Stimulated activated naive CD8-positive, alpha-beta T cell treated with anti-CD3 and anti-CD28 coated beads, Interleukin-15, amount 100 ng/mL, for 72 hours (primary cell): ENCODE measurements around the gene IL1F10.

ENCODE experiments used
- ATAC-seq: fragments of 150-1000 bp; cut with Tn5 transposase; 2 replicates; pipeline ENCODE4 v1.10.0; 2021; ENCODE audit warnings: mild to moderate bottlenecking, moderate library complexity
- DNase-seq, 2 donors: peaks; one replicate each; pipeline ENCODE4 v3.0.0; 2021 to 2022
- H3K27ac Mint-ChIP-seq, 2 donors: one replicate each; pipeline ENCODE4 v1.8.0; 2022; ENCODE audit warnings: mild to moderate bottlenecking in 2 of 2, mixed read lengths in 2 of 2, moderate library complexity in 2 of 2
- H3K27me3 Mint-ChIP-seq: one replicate; pipeline ENCODE4 v1.8.0; 2022; ENCODE audit warnings: mixed read lengths
- H3K4me1 Mint-ChIP-seq: one replicate; pipeline ENCODE4 v1.8.0; 2022; ENCODE audit warnings: mild to moderate bottlenecking, mixed read lengths
- H3K4me3 Mint-ChIP-seq, 2 donors: one replicate each; pipeline ENCODE4 v1.8.0; 2022; ENCODE audit warnings: mild to moderate bottlenecking in 2 of 2, mixed read lengths in 2 of 2, moderate library complexity in 1 of 2
- H3K9me3 Mint-ChIP-seq, 2 donors: one replicate each; pipeline ENCODE4 v1.8.0; 2022; ENCODE audit warnings: mixed read lengths in 2 of 2

IL1F10 gene

GRCh38 chr2:113068706-113069485 lies 1.1 kb downstream of the IL1F10 start:
- no peak for ATAC-seq
- Mint-ChIP-seq H3K9me3 (peaks cover 7 to 8% of the 10 kb centered on the region in 2 donors), H3K4me3 (no peak overlapping the region), H3K27me3 (no peaks in the 10 kb centered on the region), H3K27ac (no peak overlapping the region), H3K4me1 (peaks cover under 1% of the 10 kb centered on the region)
- no peak for DNase-seq

GRCh38 chr2:113069676-113070605 lies 2.2 kb downstream of the IL1F10 start:
- no peak for ATAC-seq
- H3K27ac Mint-ChIP-seq = no peak overlapping the region
- peaks cover 10% of the 10 kb centered on the region for H3K4me1 Mint-ChIP-seq
- no peaks in the 10 kb centered on the region for H3K27me3 Mint-ChIP-seq
- H3K4me3 Mint-ChIP-seq = no peak overlapping the region
- no peak for DNase-seq
- H3K9me3 Mint-ChIP-seq = peaks cover 7 to 8% of the 10 kb centered on the region in 2 donors

DNA sequence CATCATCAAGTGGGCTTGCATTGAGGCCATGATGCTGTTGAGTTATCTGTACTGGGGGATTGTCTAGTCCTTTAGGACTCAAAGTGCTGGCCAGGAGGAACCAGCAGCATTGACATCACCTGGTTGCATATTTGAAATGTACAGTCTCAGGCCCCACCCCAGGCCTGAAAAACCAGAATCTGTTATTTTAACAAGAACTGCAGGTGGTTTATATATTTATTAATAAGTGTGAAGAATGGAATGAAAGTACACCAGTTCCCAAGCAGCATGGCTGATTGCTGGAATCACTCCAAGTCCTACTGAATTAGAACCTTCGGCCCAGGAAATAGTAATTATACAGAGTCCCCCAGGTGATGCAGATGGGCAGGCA lies 2.8 kb downstream of the IL1F10 start:
- ATAC-seq = no peak
- no peaks in the 10 kb centered on the region for H3K27me3 Mint-ChIP-seq

GRCh38 chr2:113072584-113072983 lies 4.8 kb downstream of the IL1F10 start:
- no peak for DNase-seq
- no peak for ATAC-seq

More for the DNA sequence above, 2.8 kb downstream of the IL1F10 start:
- H3K4me1 Mint-ChIP-seq = peaks cover 17% of the 10 kb centered on the region
- H3K9me3 Mint-ChIP-seq = peaks cover 7 to 8% of the 10 kb centered on the region in 2 donors
- no peak overlapping the region for H3K27ac Mint-ChIP-seq
- no peak overlapping the region for H3K4me3 Mint-ChIP-seq
- DNase-seq = no peak

DNA sequence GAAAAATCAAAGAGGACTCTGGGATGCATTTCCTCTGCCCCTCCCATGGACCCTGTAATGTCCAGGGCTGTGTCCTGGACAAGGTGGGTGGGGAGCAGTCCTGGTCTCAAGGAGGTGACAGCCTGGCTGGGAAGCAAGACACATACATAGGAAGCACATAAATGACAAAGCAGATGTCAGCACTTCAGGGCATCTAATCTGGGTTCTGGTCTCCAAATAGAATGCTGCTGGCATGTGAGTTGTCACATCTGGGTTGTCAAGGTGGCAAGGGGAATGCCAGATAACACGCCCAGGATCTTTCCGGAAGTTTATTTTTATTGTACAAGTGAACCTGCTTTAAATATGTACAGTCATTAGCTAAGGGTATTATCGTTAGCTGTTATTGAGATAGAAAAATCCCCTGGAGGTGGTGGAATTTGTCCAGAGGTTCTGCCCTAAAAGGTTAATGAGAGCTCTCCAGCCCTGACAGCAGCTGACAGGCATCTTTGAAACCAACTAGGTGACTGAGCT lies 5.6 kb downstream of the IL1F10 start:
- no peak for ATAC-seq
- DNase-seq = no peak
- H3K9me3 Mint-ChIP-seq = no peaks in the 10 kb centered on the region
- H3K4me1 Mint-ChIP-seq = peaks cover 18% of the 10 kb centered on the region
- no peaks in the 10 kb centered on the region for H3K27me3 Mint-ChIP-seq
- H3K27ac Mint-ChIP-seq = no peak overlapping the region
- no peak overlapping the region for H3K4me3 Mint-ChIP-seq

More at GRCh38 chr2:113072584-113072983, 4.8 kb downstream of the IL1F10 start:
- Mint-ChIP-seq H3K27ac (peak overlapping the region in 1 of 2 donors; percentile 50), H3K9me3 (peaks cover 0 to 5% of the 10 kb centered on the region in 2 donors), H3K27me3 (no peaks in the 10 kb centered on the region), H3K4me1 (peaks cover 18% of the 10 kb centered on the region), H3K4me3 (no peak overlapping the region)

DNA sequence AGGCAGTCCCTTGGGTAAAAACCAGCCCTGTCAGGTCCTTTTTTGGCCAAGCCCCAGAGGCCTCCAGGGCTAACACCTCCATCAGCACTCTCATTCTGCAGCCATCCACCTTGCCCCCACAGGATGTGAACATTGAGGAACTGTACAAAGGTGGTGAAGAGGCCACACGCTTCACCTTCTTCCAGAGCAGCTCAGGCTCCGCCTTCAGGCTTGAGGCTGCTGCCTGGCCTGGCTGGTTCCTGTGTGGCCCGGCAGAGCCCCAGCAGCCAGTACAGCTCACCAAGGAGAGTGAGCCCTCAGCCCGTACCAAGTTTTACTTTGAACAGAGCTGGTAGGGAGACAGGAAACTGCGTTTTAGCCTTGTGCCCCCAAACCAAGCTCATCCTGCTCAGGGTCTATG lies 7.3 kb downstream of the IL1F10 start:
- no peak overlapping the region for H3K4me3 Mint-ChIP-seq
- H3K27ac Mint-ChIP-seq = peak overlapping the region in 1 of 2 donors; percentile 85
- H3K27me3 Mint-ChIP-seq = no peaks in the 10 kb centered on the region
- peak; percentile 80 for ATAC-seq
- H3K9me3 Mint-ChIP-seq = no peaks in the 10 kb centered on the region
- peak in 1 of 2 donors; percentile 19 for DNase-seq
- H3K4me1 Mint-ChIP-seq = peaks cover 18% of the 10 kb centered on the region

GRCh38 chr2:113075600-113075999 lies 7.8 kb downstream of the IL1F10 start:
- Mint-ChIP-seq H3K27me3 (no peaks in the 10 kb centered on the region), H3K4me1 (peaks cover 18% of the 10 kb centered on the region), H3K9me3 (no peaks in the 10 kb centered on the region), H3K27ac (peak overlapping the region in 1 of 2 donors; percentile 48), H3K4me3 (no peak overlapping the region)
- ATAC-seq = no peak
- no peak for DNase-seq

- Mint-ChIP-seq H3K4me1 (peaks cover 18% of the 10 kb centered on the region), H3K27ac (no peak overlapping the region), H3K9me3 (no peaks in the 10 kb centered on the region), H3K4me3 (no peak overlapping the region), H3K27me3 (no peaks in the 10 kb centered on the region)
- no peak for DNase-seq
- ATAC-seq = no peak
These were observed 9.3 kb downstream of the IL1F10 start for GRCh38 chr2:113076954-113077669.

DNA sequence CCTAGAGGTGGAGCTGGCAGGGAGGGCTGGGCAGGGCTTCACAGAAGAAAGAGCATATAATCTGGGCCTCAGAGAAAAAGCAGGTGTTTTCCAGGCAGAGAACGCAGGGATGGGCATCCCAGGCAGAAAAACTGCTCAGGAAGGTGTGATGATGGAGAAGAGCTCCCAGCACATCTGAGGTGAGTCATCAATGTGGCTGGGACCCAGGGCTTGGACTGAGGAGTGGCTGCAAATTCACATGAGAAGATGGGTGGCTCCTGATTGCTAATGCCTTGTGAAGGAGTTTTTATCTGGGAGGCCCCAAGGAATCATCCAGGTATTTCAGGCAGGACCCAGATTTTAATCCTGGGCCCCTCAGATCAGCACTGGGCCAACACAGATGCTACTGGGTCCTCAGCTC lies 10.2 kb downstream of the IL1F10 start:
- Mint-ChIP-seq H3K27ac (no peak overlapping the region), H3K27me3 (no peaks in the 10 kb centered on the region), H3K4me3 (no peak overlapping the region), H3K9me3 (no peaks in the 10 kb centered on the region), H3K4me1 (peaks cover 18% of the 10 kb centered on the region)
- ATAC-seq = no peak
- no peak for DNase-seq

GRCh38 chr2:113078350-113078839 lies 10.6 kb downstream of the IL1F10 start:
- DNase-seq (no peak), ATAC-seq (no peak)
- Mint-ChIP-seq H3K27ac (no peak overlapping the region), H3K9me3 (no peaks in the 10 kb centered on the region), H3K27me3 (no peaks in the 10 kb centered on the region), H3K4me1 (peaks cover 18% of the 10 kb centered on the region), H3K4me3 (no peak overlapping the region)

GRCh38 chr2:113079131-113079530 lies 11.4 kb downstream of the IL1F10 start:
- Mint-ChIP-seq H3K27me3 (no peaks in the 10 kb centered on the region), H3K27ac (no peak overlapping the region), H3K4me3 (no peak overlapping the region), H3K4me1 (peaks cover 15% of the 10 kb centered on the region), H3K9me3 (no peaks in the 10 kb centered on the region)
- ATAC-seq (no peak), DNase-seq (no peak)

DNA sequence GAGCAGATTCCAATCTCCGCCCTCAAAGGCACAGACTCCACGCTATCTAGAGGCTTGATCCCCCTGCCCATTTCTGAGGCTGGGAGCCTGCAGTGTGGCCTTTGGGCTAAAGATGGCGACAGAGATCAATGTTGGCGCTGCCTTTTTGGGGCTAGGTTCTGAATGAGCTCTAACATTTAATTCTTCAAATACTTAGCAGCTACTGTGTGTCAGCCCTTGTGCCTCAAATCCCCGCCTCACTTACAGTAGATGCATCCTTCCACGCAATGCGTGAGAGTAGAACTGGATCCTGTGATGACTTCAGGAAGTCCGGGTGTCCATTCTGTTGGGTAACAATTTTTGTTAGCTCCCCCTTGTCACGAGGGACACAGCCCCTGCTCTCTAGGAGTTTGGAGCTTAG lies 12.4 kb downstream of the IL1F10 start:
- H3K4me1 Mint-ChIP-seq = peaks cover 5% of the 10 kb centered on the region

GRCh38 chr2:113081488-113082210 lies 13.9 kb downstream of the IL1F10 start:
- no peak for ATAC-seq
- H3K4me1 Mint-ChIP-seq = no peaks in the 10 kb centered on the region
- no peaks in the 10 kb centered on the region for H3K27me3 Mint-ChIP-seq
- no peak overlapping the region for H3K4me3 Mint-ChIP-seq
- no peaks in the 10 kb centered on the region for H3K9me3 Mint-ChIP-seq
- no peak for DNase-seq
- peak overlapping the region in 1 of 2 donors; percentile 49 for H3K27ac Mint-ChIP-seq

More for the DNA sequence above, 12.4 kb downstream of the IL1F10 start:
- Mint-ChIP-seq H3K27me3 (no peaks in the 10 kb centered on the region), H3K9me3 (no peaks in the 10 kb centered on the region), H3K27ac (no peak overlapping the region), H3K4me3 (no peak overlapping the region)
- ATAC-seq (peak; percentile 76), DNase-seq (peak; percentile 39 to 45)

DNA sequence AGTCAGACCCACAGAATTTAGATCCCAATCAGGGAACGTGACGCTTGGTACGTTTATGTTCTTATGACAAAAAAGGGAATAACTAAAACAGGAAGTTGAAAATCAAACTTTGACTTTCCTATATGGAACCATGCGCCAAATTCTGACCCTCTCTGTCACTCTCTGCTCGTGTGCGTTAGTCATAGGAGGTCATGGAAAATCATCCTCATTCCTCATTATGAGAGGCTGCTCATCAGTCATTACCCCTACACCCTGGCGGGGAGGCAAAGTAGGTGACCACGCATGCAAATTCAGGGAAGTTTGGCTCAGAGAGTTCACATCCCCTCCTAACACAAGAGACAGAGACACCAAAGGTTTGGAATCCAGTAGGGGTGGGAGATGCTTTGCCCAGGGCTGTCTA lies 15.5 kb downstream of the IL1F10 start:
- no peaks in the 10 kb centered on the region for H3K9me3 Mint-ChIP-seq
- peak overlapping the region; percentile 44 to 69 for H3K27ac Mint-ChIP-seq
- DNase-seq (no peak), ATAC-seq (no peak)
- no peak overlapping the region for H3K4me3 Mint-ChIP-seq
- no peaks in the 10 kb centered on the region for H3K4me1 Mint-ChIP-seq
- no peaks in the 10 kb centered on the region for H3K27me3 Mint-ChIP-seq
